HEK293 (cell line): ENCODE measurements around the gene ARMC7.

Experiments
- CTCF ChIA-PET: fragments of 350-600 bp; formaldehyde crosslinking; extraction: SDS; loops from one replicate; lab custom pipeline; 2021; ENCODE audit warnings: antibody characterized with exemption; lab: Yijun Ruan, JAX
- POLR2A ChIA-PET: fragments of 300-600 bp; formaldehyde crosslinking; extraction: SDS; loops from one replicate; lab custom pipeline; 2020; ENCODE audit warnings: antibody characterized with exemption, inconsistent platforms; lab: Yijun Ruan, JAX
- H3K27ac ChIP-seq: fragments of 200-500 bp; sonication (Bioruptor generic); 2 replicates; pipeline ENCODE4 v1.5.1; 2014; ENCODE audit warnings: low read depth, low read length, control low read depth, inconsistent platforms; ENCODE audit errors: extremely low read depth
- H3K36me3 ChIP-seq, 2 experiments: fragments of 200-500 bp in 1 of 2; sonication (Bioruptor generic) in 1 of 2; 1 replicate in 1 of 2; 2 replicates in 1 of 2; pipeline ENCODE4 v1.5.1; 2014 to 2017; ENCODE audit warnings: inconsistent platforms in 2 of 2, low read length in 2 of 2; ENCODE audit not compliant: control insufficient read depth in 2 of 2, insufficient read depth in 1 of 2
- H3K4me1 ChIP-seq: fragments of 200-500 bp; sonication (Bioruptor generic); 2 replicates; pipeline ENCODE4 v1.5.1; 2014; ENCODE audit warnings: mild to moderate bottlenecking, low read length, inconsistent platforms; ENCODE audit not compliant: control insufficient read depth, insufficient read depth
- H3K4me3 ChIP-seq: 2 replicates; pipeline ENCODE4 v1.5.1; 2011; ENCODE audit warnings: low read depth, mild to moderate bottlenecking, control low read depth, low read length, moderate library complexity
- H3K9me3 ChIP-seq: fragments of 200-500 bp; sonication (Bioruptor generic); 2 replicates; pipeline ENCODE4 v1.5.1; 2014; ENCODE audit warnings: low read depth, low read length, inconsistent platforms; ENCODE audit not compliant: control insufficient read depth, insufficient read depth
- BCL11A ChIP-seq: fragments of 450-650 bp; formaldehyde crosslinking; IDR thresholded peaks from 2 replicates; pipeline ENCODE4 v1.5.1; 2016; ENCODE audit warnings: low read depth, missing biosample characterization, missing genetic modification characterization
- PRDM1 ChIP-seq: fragments of 450-650 bp; formaldehyde crosslinking; IDR thresholded peaks from 2 replicates; pipeline ENCODE4; 2016; ENCODE audit warnings: missing biosample characterization, missing genetic modification characterization
- ZBTB17 ChIP-seq: fragments of 450-650 bp; formaldehyde crosslinking; IDR thresholded peaks from 2 replicates; pipeline ENCODE4 v1.5.1; 2016; ENCODE audit warnings: missing biosample characterization, missing genetic modification characterization
- ZBTB48 ChIP-seq: fragments of 450-650 bp; formaldehyde crosslinking; IDR thresholded peaks from 2 replicates; pipeline ENCODE4 v1.5.1; 2016; ENCODE audit warnings: missing biosample characterization, missing genetic modification characterization
- ZFHX2 ChIP-seq: fragments of 450-650 bp; formaldehyde crosslinking; conservative IDR thresholded peaks from 2 replicates; pipeline ENCODE4 v1.5.1; 2016; ENCODE audit warnings: missing biosample characterization, missing genetic modification characterization
- ZNF10 ChIP-seq: fragments of 450-650 bp; formaldehyde crosslinking; IDR thresholded peaks from 2 replicates; pipeline ENCODE4 v1.5.1; 2017; ENCODE audit warnings: missing biosample characterization, missing genetic modification characterization
- ZNF112 ChIP-seq: fragments of 450-650 bp; formaldehyde crosslinking; IDR thresholded peaks from 2 replicates; pipeline ENCODE4 v1.5.0; 2017; ENCODE audit warnings: missing biosample characterization, missing genetic modification characterization
- ZNF138 ChIP-seq: fragments of 450-650 bp; formaldehyde crosslinking; IDR thresholded peaks from 2 replicates; pipeline ENCODE4 v1.5.1; 2016; ENCODE audit warnings: missing biosample characterization, missing genetic modification characterization, borderline replicate concordance
- ZNF211 ChIP-seq: fragments of 450-650 bp; formaldehyde crosslinking; IDR thresholded peaks from 2 replicates; pipeline ENCODE4 v1.5.1; 2016; ENCODE audit warnings: low read depth, missing biosample characterization, missing genetic modification characterization
- ZNF214 ChIP-seq: fragments of 450-650 bp; formaldehyde crosslinking; IDR thresholded peaks from 2 replicates; pipeline ENCODE4 v1.5.1; 2017; ENCODE audit warnings: missing biosample characterization, mild to moderate bottlenecking, missing genetic modification characterization, borderline replicate concordance
- ZNF248 ChIP-seq: fragments of 450-650 bp; formaldehyde crosslinking; IDR thresholded peaks from 2 replicates; pipeline ENCODE4 v1.5.1; 2017; ENCODE audit warnings: missing biosample characterization, missing genetic modification characterization
- ZNF266 ChIP-seq: fragments of 450-650 bp; formaldehyde crosslinking; IDR thresholded peaks from 2 replicates; pipeline ENCODE4 v1.5.1; 2016; ENCODE audit warnings: missing biosample characterization, missing genetic modification characterization, low read depth
- ZNF292 ChIP-seq: fragments of 450-650 bp; formaldehyde crosslinking; IDR thresholded peaks from 2 replicates; pipeline ENCODE4 v1.5.1; 2016; ENCODE audit warnings: low read depth, missing biosample characterization, missing genetic modification characterization, borderline replicate concordance
- ZNF391 ChIP-seq: fragments of 450-650 bp; formaldehyde crosslinking; IDR thresholded peaks from 2 replicates; pipeline ENCODE4 v1.5.1; 2016; ENCODE audit warnings: low read depth, missing biosample characterization, missing genetic modification characterization, borderline replicate concordance
- ZNF394 ChIP-seq: fragments of 450-650 bp; formaldehyde crosslinking; IDR thresholded peaks from 2 replicates; pipeline ENCODE4 v1.5.1; 2016; ENCODE audit warnings: missing biosample characterization, missing genetic modification characterization, mild to moderate bottlenecking, moderate library complexity, borderline replicate concordance
- ZNF510 ChIP-seq: fragments of 450-650 bp; formaldehyde crosslinking; IDR thresholded peaks from 2 replicates; pipeline ENCODE4 v1.5.1; 2018; ENCODE audit warnings: mild to moderate bottlenecking, missing genetic modification characterization, missing biosample characterization; ENCODE audit not compliant: insufficient replicate concordance
- ZNF549 ChIP-seq: fragments of 450-650 bp; IDR thresholded peaks from 2 replicates; pipeline ENCODE4 v1.5.1; 2018; ENCODE audit warnings: missing biosample characterization, missing genetic modification characterization, mild to moderate bottlenecking, inconsistent platforms, moderate library complexity
- ZNF776 ChIP-seq: fragments of 450-650 bp; formaldehyde crosslinking; IDR thresholded peaks from 2 replicates; pipeline ENCODE4 v1.5.0; 2017; ENCODE audit warnings: missing biosample characterization, missing genetic modification characterization, borderline replicate concordance
- TF ChIP-seq, protein P1 (sequence below): fragments of 450-650 bp; formaldehyde crosslinking; IDR thresholded peaks from 2 replicates; pipeline ENCODE4 v1.5.1; 2016; ENCODE audit warnings: missing biosample characterization, missing genetic modification characterization
- TF ChIP-seq, protein P2 (sequence below): fragments of 450-650 bp; formaldehyde crosslinking; IDR thresholded peaks from 2 replicates; pipeline ENCODE4 v1.5.1; 2017; ENCODE audit warnings: missing biosample characterization, missing genetic modification characterization

ARMC7 gene

DNA sequence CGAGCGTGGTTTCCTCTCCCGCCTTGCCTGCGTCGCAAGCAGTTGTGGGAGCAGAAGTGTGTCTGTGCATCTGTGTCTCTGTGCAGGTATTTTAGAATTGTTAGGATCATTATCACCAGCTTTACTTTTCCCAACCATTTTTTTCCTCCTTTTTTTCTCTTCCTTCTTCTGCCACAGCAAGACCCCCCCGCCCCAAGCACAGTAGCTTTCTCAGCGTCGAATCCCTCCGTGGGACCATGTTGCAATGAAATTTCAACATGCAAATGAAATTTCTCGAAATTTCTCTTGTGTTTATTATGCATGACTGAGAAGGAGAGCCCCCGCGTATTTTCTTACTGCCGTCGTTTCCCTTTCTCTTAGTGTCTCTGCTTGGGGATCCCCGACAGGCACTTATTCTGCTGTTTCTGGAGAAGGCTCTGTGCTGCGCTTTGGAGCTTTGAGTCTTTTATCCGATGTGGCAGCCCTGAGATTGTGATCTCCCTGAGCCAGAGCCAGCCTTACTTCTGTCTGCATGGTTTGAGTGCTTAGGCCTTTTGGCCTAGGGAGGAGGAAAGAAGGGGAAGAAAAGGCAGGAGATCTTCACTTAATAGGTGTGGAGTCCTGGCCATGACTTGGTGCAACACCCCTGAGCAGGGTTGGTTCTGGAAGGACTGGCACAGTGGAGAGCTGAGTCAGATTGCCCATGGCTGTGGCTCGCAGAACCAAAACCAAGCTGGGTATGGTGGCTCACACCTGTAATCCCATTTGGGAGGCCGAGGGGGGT is 5.0 kb downstream of the ARMC7 start:
- H3K4me3 ChIP-seq = peak overlapping the region; percentile 36
- POLR2A ChIA-PET = interaction anchor here (0.5 to 2.8 kb wide), 28 partner anchors 9 to 410 kb away, joined by 3 to 21 read pairs (median 4); partner anchors contain the start of genes ATP5PD, FDXR, GRB2 and HID1
- peak overlapping the region; percentile 25; the same call in 1 of the 2 replicates for H3K27ac ChIP-seq
- CTCF ChIA-PET = interaction anchor here (0.6 to 7.1 kb wide), 68 partner anchors 11 to 635 kb away, joined by 3 to 149 read pairs (median 6); partner anchors contain the start of genes ATP5PD, HID1, JPT1 and MIF4GD
- TF ChIP-seq ZNF248 (tag by site-specific recombination) = no peak
- TF ChIP-seq ZFHX2 (tag by site-specific recombination) = no peak
- no peak for TF ChIP-seq ZBTB17 (tag by site-specific recombination)
- TF ChIP-seq ZBTB48 (tag by site-specific recombination) = no peak
- no peak for TF ChIP-seq ZNF549 (tag by site-specific recombination)
- TF ChIP-seq ZNF391 (tag by site-specific recombination) = no peak
- no peak for TF ChIP-seq BCL11A
- no peak for TF ChIP-seq ZNF138 (tag by site-specific recombination)
- TF ChIP-seq PRDM1 (tag by site-specific recombination) = no peak
- no peak for TF ChIP-seq ZNF266 (tag by site-specific recombination)
- no peak for TF ChIP-seq ZNF112 (tag by site-specific recombination)
- TF ChIP-seq, protein P1, sequence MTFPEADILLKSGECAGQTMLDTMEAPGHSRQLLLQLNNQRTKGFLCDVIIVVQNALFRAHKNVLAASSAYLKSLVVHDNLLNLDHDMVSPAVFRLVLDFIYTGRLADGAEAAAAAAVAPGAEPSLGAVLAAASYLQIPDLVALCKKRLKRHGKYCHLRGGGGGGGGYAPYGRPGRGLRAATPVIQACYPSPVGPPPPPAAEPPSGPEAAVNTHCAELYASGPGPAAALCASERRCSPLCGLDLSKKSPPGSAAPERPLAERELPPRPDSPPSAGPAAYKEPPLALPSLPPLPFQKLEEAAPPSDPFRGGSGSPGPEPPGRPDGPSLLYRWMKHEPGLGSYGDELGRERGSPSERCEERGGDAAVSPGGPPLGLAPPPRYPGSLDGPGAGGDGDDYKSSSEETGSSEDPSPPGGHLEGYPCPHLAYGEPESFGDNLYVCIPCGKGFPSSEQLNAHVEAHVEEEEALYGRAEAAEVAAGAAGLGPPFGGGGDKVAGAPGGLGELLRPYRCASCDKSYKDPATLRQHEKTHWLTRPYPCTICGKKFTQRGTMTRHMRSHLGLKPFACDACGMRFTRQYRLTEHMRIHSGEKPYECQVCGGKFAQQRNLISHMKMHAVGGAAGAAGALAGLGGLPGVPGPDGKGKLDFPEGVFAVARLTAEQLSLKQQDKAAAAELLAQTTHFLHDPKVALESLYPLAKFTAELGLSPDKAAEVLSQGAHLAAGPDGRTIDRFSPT (tag by site-specific recombination) = no peak
- no peak for TF ChIP-seq ZNF510 (tag by site-specific recombination)
- TF ChIP-seq ZNF211 = no peak
- no peak for TF ChIP-seq ZNF214 (tag by site-specific recombination)
- no peak for TF ChIP-seq ZNF292 (tag by site-specific recombination)
- no peak for TF ChIP-seq ZNF776 (tag by site-specific recombination)
- TF ChIP-seq ZNF394 (tag by site-specific recombination) = no peak
- TF ChIP-seq, all 188 proteins: peak for 0
- Histone ChIP-seq H3K9me3 (no peaks in the 10 kb centered on the region), H3K4me1 (peaks cover 4% of the 10 kb centered on the region; the same call in 1 of the 2 replicates), H3K36me3 (peaks cover 0 to 37% of the 10 kb centered on the region in 2 experiments; a peak in 2 of 3 replicates)

DNA sequence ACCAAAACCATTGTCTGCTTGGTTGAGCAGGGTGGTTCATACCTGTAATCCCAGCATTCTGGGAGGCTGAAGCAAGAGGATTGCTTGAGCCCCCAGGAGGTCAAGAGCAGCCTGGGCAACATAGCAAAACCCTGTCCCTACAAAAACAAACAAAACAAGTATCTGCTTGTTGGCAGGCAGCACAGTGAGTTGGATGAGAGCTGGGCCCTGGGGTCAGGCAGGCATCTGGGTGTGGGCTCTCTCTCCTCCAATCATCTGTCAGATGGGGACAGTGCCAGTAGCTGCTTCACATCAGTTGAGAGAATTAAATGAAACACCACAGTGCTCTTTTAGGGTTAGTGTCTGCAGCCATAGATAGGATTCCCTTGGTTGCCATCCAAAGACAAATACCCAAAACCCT is 5.8 kb downstream of the ARMC7 start:
- no peak overlapping the region for H3K27ac ChIP-seq

More for the DNA sequence above, 5.8 kb downstream of the ARMC7 start:
- no peak for TF ChIP-seq ZNF10 (tag by site-specific recombination)
- TF ChIP-seq, protein P2, sequence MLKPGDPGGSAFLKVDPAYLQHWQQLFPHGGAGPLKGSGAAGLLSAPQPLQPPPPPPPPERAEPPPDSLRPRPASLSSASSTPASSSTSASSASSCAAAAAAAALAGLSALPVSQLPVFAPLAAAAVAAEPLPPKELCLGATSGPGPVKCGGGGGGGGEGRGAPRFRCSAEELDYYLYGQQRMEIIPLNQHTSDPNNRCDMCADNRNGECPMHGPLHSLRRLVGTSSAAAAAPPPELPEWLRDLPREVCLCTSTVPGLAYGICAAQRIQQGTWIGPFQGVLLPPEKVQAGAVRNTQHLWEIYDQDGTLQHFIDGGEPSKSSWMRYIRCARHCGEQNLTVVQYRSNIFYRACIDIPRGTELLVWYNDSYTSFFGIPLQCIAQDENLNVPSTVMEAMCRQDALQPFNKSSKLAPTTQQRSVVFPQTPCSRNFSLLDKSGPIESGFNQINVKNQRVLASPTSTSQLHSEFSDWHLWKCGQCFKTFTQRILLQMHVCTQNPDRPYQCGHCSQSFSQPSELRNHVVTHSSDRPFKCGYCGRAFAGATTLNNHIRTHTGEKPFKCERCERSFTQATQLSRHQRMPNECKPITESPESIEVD (tag by site-specific recombination) = no peak
- TF ChIP-seq, all 188 proteins: peak for 0
- Histone ChIP-seq H3K4me1 (peaks cover 4% of the 10 kb centered on the region; the same call in 1 of the 2 replicates), H3K4me3 (no peak overlapping the region), H3K9me3 (no peaks in the 10 kb centered on the region), H3K36me3 (peaks cover 0 to 42% of the 10 kb centered on the region in 2 experiments; a peak in 2 of 3 replicates)
- ChIA-PET CTCF (interaction anchor here (0.6 to 7.1 kb wide), 13 partner anchors 10 to 339 kb away, joined by 3 to 149 read pairs (median 30); partner anchors contain the start of genes NT5C and NUP85), POLR2A (interaction anchor here (1.2 to 2.8 kb wide), 2 partner anchors 8 to 16 kb away, joined by 3 to 21 read pairs; partner anchors contain the start of gene NT5C)
